ENCODE measurements around the gene ANAPC2.

Gene ANAPC2

DNA sequence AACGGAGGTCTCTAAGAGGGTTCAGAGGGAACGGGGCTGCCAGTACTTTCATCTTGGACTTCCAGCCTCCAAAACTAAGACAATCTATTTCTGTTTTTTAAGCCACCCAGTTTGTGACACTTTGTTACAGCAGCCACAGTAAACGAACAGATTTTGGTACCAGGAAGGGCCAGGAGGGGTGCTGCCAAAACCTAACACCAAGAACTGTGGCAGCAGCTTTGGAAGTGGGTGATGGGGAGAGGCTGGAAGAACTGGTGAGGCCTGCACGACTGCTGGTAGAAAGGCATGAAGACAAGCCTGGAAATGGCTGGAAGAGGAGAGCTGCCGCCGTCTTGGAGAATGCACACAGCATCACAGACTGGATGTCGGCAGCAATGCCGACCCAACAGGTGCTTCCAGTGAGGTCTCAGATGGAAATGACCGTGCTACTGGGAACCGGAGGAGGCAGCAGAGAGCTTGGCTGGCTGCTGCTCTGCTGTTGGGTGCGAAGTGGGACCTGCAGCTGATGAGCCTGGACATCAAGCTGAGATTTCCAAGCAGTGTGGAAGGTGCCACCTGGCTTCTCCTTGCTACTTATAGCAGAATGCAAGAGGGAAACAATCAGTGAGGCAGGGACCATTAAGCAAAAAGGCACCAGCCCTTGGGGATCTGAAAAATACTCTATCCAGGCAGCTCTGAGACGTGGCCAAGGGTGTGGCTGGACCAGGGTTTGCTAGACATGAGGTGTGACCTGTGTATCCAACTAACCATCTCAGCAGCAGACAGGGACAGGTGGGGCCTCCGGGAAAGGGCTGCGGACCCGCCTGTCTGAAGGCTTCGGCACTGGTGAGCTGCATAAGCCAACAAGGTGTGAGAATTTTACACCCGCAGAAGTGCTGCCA lies 11.8 kb downstream of the ANAPC2 start:
- WGBS, result 61% methylated on average over 17 of the region's 17 CpGs
- Histone ChIP-seq H3K4me3 (ENCODE audit: low read length) (no peak overlapping the region), H3K36me3 (ENCODE audit: insufficient read depth, low read length) (peaks cover 14% of the 10 kb centered on the region), H3K9ac (ENCODE audit: low read depth, low read length) (no peak overlapping the region), H3K27me3 (ENCODE audit: insufficient read depth, low read length) (peaks cover 37% of the 10 kb centered on the region), H3K27ac (ENCODE audit: low read depth, low read length) (no peak overlapping the region), H3K4me1 (ENCODE audit: insufficient read depth, low read length) (no peaks in the 10 kb centered on the region), H3K9me3 (ENCODE audit: insufficient read depth, low read depth, low read length) (no peaks in the 10 kb centered on the region)

DNA sequence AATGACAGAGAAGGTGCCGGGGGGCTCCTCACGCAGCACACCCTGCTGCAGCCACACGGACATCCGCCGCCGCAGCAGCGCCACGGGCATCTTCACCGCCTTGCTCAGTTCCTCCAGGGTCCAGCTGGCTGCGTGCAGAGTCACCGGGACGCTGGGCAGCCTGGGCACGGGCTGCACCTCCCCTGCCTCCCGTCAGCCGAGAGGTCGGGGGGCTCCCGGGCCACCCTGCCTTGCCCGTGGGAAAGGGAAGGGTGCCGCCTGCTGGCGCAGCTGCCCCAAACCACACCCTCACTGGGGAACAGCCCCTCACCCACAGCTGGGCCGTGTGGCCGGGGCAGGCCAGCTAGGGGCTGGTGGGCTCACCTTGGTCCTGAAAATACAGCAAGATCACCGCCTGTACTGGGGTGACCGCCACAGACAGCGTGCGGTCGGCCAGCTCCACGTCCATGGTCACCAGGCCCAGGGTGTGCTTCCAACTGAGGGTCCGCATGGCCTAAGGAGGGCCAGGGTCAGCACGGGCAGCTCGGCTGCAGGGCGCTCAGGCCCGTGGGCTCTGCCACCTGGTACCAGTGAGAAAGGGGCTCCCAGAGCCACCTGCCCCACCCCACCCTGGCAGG lies 12.9 kb downstream of the ANAPC2 start:
- H3K9ac ChIP-seq (ENCODE audit: low read depth, low read length), result no peak overlapping the region
- H3K27me3 ChIP-seq (ENCODE audit: insufficient read depth, low read length), result peaks cover 48% of the 10 kb centered on the region
- no peak overlapping the region for H3K4me3 ChIP-seq (ENCODE audit: low read length)
- H3K9me3 ChIP-seq (ENCODE audit: insufficient read depth, low read depth, low read length), result no peaks in the 10 kb centered on the region
- H3K27ac ChIP-seq (ENCODE audit: low read depth, low read length), result no peak overlapping the region
- H3K4me1 ChIP-seq (ENCODE audit: insufficient read depth, low read length), result no peaks in the 10 kb centered on the region
- WGBS, result 39% methylated on average over 33 of the region's 33 CpGs
- peaks cover 10% of the 10 kb centered on the region for H3K36me3 ChIP-seq (ENCODE audit: insufficient read depth, low read length)

DNA sequence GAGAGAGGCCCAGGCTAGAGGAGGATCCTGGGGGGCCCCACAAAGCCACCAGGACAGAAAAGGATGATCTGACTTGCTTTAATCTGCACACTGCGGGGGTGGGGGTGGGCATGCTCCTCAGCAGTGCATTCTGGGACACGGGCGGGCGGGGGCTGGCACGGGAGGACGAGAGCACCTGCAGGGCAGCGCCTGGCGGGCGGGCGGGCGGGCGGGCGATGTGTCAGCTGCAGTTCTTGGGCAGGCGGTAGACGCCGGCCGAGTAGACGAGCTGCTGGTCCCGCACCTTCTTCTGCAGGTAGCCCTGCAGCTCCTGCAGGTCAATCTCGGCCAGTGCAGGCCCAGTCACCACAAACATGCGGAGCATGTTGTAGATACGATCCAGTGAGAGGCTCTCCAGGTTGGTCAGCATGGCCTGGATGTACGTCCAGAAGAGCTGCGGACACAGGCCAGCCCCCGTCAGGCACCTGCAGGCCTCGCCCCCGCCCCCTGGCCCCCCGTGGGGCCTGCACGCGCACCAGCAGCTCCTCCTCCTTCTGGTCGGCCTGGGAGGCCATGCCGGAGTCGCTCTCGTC lies 13.6 kb downstream of the ANAPC2 start:
- no peak overlapping the region for H3K4me3 ChIP-seq (ENCODE audit: low read length)
- H3K9me3 ChIP-seq (ENCODE audit: insufficient read depth, low read depth, low read length), result no peaks in the 10 kb centered on the region
- no peak overlapping the region for H3K27ac ChIP-seq (ENCODE audit: low read depth, low read length)
- WGBS, result 16% methylated on average over 34 of the region's 34 CpGs
- H3K27me3 ChIP-seq (ENCODE audit: insufficient read depth, low read length), result peaks cover 54% of the 10 kb centered on the region
- no peak overlapping the region for H3K9ac ChIP-seq (ENCODE audit: low read depth, low read length)
- peaks cover 5% of the 10 kb centered on the region for H3K36me3 ChIP-seq (ENCODE audit: insufficient read depth, low read length)
- H3K4me1 ChIP-seq (ENCODE audit: insufficient read depth, low read length), result no peaks in the 10 kb centered on the region

DNA sequence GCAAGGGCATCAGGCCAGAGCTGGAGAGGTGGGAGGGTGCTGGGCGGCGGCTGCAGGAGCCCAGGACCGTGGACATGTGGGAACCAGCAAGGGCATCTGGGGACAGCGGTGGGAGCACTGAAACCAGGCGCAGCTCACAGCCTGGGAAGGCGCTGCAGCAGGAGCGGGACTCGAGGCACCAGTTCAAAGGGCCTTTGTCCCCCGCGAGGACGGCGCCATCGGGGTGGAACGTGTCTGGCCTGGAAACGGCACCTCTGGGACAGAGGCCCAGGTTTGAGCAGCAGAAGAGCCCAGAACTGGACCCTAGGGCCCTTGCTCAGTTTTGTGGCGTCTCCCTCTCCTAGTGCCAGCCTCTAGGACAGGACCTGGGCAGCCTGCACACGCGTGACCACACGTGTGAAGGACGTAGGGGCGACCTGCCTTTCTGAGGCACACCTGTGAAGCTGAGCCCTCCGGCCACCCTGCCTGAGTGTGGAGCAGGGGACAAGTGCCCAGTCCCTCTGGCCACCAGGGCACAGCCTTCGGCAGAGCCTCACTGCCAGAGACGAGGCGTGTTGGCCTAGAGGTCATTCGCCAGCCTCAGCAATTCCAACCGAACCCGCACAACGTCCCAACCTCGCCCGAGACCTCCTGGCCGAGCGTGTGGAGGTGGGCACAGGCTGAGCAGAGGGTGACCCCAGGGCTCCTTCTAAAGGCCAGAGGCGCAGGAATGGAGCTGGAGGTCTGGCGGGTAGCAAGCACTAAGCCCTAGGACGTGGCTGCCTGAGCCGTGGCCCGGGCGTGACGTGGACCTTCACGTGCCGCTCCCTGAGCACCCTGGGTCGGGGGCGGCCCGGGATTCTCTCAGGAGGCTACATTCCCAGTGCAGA lies 14.3 kb downstream of the ANAPC2 start:
- Histone ChIP-seq H3K36me3 (ENCODE audit: insufficient read depth, low read length) (peaks cover 4% of the 10 kb centered on the region; the same call in 1 of the 2 replicates), H3K27me3 (ENCODE audit: insufficient read depth, low read length) (peaks cover 62% of the 10 kb centered on the region), H3K4me1 (ENCODE audit: insufficient read depth, low read length) (no peaks in the 10 kb centered on the region), H3K9me3 (ENCODE audit: insufficient read depth, low read depth, low read length) (no peaks in the 10 kb centered on the region), H3K4me3 (ENCODE audit: low read length) (no peak overlapping the region), H3K9ac (ENCODE audit: low read depth, low read length) (no peak overlapping the region; the same call in 1 of the 2 replicates), H3K27ac (ENCODE audit: low read depth, low read length) (no peak overlapping the region)
- 88% methylated on average over 45 of the region's 45 CpGs for WGBS

DNA sequence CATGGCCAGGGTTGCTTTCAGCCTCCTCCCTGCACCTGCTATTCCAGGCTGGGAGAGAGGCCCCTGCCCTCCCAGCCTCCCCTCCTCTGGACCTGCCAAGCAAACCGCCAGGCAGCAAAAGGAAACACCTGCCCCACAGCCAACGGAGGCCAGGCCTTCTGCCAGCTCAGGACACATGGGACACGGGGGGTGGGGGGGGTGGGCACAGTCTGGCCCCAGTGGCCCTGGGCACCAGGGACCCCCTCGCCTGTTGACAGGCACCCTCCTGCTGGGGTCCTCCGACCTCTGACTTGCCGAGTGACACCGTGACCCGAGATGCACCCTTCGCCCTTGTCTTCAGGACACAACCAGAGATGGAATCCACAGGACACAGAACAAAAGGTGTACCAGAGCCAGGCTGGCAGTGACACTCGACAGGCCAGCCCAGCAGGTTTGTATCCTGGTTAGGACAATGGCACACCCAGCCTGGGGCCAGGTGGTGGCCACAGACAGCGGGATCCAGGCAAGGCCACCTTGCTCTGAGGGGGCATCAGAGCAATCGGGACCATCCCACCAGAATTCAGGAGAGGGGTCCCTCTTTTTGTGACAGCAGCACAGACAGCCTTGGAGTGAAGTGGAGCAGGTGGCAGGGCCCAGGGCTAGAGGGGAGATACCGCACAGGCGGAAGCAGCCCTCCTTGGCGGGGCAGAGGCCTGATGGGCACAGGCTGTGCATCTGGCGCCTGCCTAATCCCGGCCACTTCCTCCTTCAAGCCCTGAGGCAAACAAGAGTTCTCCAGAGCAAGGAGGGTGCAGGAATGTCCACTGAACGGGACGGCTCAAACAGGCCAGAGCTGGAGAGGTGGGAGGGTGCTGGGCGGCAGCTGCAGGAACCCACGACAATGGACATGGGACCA lies 15.2 kb downstream of the ANAPC2 start:
- Histone ChIP-seq H3K27me3 (ENCODE audit: insufficient read depth, low read length) (peaks cover 71% of the 10 kb centered on the region), H3K9me3 (ENCODE audit: insufficient read depth, low read depth, low read length) (no peaks in the 10 kb centered on the region), H3K27ac (ENCODE audit: low read depth, low read length) (no peak overlapping the region), H3K36me3 (ENCODE audit: insufficient read depth, low read length) (peaks cover 4% of the 10 kb centered on the region; the same call in 1 of the 2 replicates), H3K9ac (ENCODE audit: low read depth, low read length) (no peak overlapping the region), H3K4me1 (ENCODE audit: insufficient read depth, low read length) (no peaks in the 10 kb centered on the region), H3K4me3 (ENCODE audit: low read length) (no peak overlapping the region)
- WGBS, result 86% methylated on average over 21 of the region's 21 CpGs

DNA sequence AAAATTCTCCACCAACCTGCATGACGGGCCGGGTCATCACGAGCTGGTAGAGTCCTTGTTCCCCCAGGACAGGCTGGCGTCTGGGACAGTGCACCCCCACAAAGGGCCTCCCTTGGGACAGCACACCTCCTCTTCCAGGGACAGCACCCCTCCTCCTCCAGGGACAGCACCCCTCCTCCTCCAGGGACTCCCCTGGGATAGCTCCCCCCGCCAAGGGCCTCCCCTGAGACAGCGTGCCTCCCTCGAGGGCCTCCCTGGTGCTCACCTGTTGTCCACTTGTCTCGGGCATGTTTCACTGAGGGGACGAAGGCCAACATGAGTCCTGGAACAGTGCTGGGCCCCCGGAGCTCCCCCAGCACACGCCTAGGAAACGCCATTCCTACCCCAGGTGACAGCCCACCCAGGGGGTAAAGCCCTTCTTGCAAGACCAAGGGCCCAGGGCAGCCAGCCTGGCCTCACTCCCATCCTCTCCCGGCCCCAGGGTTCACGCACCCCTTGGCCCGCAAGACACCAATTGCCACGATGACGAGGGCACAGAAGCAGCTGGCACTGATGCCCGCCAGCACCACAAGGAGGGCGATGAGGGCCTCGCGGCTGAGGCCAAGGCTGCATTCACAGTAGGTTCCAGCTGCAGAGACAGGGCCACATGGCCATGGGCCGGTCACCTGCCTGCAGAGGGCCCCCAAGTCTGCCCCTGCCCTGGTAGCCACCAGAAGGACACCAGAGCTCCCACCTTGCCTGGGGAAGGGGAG lies 17.0 kb downstream of the ANAPC2 start:
- 88% methylated on average over 22 of the region's 22 CpGs for WGBS

DNA sequence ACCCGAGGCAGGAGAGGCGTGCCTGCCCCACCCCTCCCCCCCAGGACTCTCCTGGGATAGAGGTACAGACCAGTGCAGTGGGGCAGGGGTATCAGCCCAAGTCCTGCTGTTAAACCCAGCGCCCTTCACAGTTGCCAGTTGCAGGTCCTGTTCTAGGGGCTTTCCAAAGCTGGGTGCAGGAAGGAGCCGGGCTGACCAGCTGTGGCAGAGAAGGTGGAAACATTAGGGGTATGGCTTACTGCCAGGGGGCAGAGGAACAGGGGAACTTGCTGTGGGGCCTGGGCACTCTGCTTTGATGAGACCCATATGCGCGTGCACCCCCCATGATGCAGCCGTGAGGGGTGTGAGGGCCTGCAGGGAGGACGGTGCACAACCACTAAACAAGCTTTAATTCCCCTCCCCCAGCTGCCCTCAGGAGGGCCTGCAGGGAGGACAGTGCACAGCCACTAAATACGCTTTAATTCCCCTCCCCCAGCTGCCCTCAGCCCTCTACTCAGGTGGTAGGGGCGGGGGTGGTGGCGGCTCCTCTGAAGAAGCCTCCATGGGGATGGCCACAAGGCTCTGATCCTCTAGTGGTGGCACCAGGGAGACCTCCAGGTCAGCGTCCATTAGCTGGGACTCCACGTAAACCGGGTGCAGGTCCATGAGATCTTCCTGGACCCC lies 17.7 kb downstream of the ANAPC2 start:
- Histone ChIP-seq H3K27me3 (ENCODE audit: insufficient read depth, low read length) (peaks cover 93% of the 10 kb centered on the region), H3K9me3 (ENCODE audit: insufficient read depth, low read depth, low read length) (no peaks in the 10 kb centered on the region), H3K36me3 (ENCODE audit: insufficient read depth, low read length) (no peaks in the 10 kb centered on the region), H3K4me1 (ENCODE audit: insufficient read depth, low read length) (no peaks in the 10 kb centered on the region), H3K27ac (ENCODE audit: low read depth, low read length) (no peak overlapping the region), H3K9ac (ENCODE audit: low read depth, low read length) (no peak overlapping the region), H3K4me3 (ENCODE audit: low read length) (no peak overlapping the region; the same call in 1 of the 2 replicates)
- WGBS, result 56% methylated on average over 14 of the region's 14 CpGs

More for the DNA sequence above, 17.0 kb downstream of the ANAPC2 start:
- no peaks in the 10 kb centered on the region for H3K9me3 ChIP-seq (ENCODE audit: insufficient read depth, low read depth, low read length)
- no peak overlapping the region for H3K27ac ChIP-seq (ENCODE audit: low read depth, low read length)
- no peak overlapping the region for H3K4me3 ChIP-seq (ENCODE audit: low read length)
- no peak overlapping the region for H3K9ac ChIP-seq (ENCODE audit: low read depth, low read length)
- peaks cover 89% of the 10 kb centered on the region for H3K27me3 ChIP-seq (ENCODE audit: insufficient read depth, low read length)
- no peaks in the 10 kb centered on the region for H3K36me3 ChIP-seq (ENCODE audit: insufficient read depth, low read length)
- no peaks in the 10 kb centered on the region for H3K4me1 ChIP-seq (ENCODE audit: insufficient read depth, low read length)

DNA sequence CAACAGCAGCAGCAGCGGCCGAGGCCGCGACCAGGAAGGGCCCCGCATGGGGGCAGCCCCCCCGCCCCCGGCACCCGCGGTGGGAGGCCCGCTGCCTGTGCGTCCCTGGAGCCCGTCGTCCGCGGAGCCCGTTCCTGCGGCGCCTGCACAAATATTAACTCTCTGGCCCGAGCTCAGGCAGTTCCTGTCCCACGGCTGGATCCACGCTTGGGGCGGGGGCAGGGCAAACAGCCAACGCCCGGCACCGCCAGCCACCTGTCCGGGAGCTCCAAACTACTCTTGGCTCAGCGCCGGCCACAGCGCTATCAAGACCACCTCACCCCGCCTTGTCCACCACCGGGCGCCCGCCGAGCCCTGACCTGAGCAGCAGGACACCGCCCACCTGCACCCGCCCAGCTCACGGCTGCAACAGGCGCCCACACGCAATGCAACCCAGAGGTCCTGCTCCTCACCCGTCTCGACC lies 18.4 kb downstream of the ANAPC2 start, which contains the start of gene LRRC26:
TSS of gene LRRC26 (minus strand) at position 156 of the 463 bp plus-strand sequence. CDS start at position 48, 108 bp downstream.
- H3K9me3 ChIP-seq (ENCODE audit: insufficient read depth, low read depth, low read length), result no peaks in the 10 kb centered on the region
- peak within 1 kb of the TSS; percentile 8; the same call in 1 of the 2 replicates for H3K9ac ChIP-seq (ENCODE audit: low read depth, low read length)
- H3K4me3 ChIP-seq (ENCODE audit: low read length), result peak within 1 kb of the TSS; percentile 61
- no peak within 1 kb of the TSS for H3K27ac ChIP-seq (ENCODE audit: low read depth, low read length)
- no peaks in the 10 kb centered on the region for H3K4me1 ChIP-seq (ENCODE audit: insufficient read depth, low read length)
- 16% methylated on average over 41 of the region's 41 CpGs for WGBS
- H3K36me3 ChIP-seq (ENCODE audit: insufficient read depth, low read length), result no peaks in the 10 kb centered on the region
- H3K27me3 ChIP-seq (ENCODE audit: insufficient read depth, low read length), result peaks cover 93% of the 10 kb centered on the region
